ENCODE measurements around the gene MACF1.
"Not testable (repeated sequence)": the region's sequence is repeated elsewhere in the genome, so short reads cannot be mapped to it uniquely, and the experiment has no call there.

The MACF1 gene, protein sequence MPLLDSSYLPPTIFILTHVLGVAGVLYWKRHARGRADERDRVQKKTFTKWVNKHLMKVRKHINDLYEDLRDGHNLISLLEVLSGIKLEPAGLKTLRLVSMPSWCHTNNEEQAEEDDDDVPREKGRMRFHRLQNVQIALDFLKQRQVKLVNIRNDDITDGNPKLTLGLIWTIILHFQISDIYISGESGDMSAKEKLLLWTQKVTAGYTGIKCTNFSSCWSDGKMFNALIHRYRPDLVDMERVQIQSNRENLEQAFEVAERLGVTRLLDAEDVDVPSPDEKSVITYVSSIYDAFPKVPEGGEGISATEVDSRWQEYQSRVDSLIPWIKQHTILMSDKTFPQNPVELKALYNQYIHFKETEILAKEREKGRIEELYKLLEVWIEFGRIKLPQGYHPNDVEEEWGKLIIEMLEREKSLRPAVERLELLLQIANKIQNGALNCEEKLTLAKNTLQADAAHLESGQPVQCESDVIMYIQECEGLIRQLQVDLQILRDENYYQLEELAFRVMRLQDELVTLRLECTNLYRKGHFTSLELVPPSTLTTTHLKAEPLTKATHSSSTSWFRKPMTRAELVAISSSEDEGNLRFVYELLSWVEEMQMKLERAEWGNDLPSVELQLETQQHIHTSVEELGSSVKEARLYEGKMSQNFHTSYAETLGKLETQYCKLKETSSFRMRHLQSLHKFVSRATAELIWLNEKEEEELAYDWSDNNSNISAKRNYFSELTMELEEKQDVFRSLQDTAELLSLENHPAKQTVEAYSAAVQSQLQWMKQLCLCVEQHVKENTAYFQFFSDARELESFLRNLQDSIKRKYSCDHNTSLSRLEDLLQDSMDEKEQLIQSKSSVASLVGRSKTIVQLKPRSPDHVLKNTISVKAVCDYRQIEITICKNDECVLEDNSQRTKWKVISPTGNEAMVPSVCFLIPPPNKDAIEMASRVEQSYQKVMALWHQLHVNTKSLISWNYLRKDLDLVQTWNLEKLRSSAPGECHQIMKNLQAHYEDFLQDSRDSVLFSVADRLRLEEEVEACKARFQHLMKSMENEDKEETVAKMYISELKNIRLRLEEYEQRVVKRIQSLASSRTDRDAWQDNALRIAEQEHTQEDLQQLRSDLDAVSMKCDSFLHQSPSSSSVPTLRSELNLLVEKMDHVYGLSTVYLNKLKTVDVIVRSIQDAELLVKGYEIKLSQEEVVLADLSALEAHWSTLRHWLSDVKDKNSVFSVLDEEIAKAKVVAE (N-terminal part only)

DNA sequence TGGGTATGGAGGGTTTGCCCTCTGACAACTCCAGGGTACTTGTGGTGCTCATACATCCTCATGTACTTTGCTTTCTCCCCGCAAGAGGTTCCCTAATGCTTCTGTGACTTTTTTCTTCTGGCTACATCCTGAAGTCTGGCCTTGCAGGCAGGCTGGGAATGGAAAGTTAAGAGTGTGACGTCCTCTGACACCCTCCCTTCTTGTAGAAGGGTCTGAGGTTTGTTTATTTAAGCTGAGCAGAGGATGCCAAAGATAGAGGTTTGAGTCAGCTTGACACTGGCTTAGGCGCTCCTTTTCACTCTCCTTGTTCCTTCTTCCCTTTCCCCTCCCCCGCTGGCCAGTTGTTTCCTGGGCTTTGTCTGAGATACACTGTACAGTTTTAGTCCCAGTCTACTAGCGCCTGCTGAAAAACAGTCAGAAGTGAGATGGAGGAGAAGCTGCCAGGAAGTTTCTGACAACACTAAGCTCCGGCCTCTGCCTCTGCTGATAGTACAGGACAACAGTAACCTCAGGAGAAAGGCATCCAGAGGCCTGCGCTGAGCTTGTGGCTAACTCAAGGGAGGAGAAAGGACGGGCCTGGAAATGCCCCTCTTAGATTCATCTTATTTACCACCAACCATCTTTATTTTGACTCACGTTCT, at the start of gene MACF1:
TSS of gene MACF1 (plus strand) at position 255 of the 641 bp plus-strand sequence. CDS start at position 583, 328 bp downstream.
- no peak for DNase-seq

DNA sequence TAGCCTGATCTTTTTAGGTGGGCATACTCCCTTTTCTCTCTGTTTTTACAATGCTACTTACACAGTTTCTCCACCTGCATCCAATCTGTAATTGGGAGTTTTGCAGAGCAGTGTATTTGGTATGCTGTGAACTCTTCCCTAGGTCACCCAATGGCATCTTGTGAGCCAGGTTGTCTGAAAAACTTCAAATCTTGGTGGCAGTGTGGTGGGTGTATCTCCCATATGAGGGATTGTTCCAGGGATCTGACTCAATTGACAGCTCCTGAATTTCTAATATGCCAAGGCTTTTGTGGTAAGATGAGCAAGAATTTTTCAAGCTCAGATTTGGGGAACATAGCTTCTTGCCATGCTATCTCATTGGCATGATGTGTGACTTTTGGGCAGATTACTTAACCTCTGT, 47.2 kb upstream of the MACF1 start:
- DNase-seq: no peak

DNA sequence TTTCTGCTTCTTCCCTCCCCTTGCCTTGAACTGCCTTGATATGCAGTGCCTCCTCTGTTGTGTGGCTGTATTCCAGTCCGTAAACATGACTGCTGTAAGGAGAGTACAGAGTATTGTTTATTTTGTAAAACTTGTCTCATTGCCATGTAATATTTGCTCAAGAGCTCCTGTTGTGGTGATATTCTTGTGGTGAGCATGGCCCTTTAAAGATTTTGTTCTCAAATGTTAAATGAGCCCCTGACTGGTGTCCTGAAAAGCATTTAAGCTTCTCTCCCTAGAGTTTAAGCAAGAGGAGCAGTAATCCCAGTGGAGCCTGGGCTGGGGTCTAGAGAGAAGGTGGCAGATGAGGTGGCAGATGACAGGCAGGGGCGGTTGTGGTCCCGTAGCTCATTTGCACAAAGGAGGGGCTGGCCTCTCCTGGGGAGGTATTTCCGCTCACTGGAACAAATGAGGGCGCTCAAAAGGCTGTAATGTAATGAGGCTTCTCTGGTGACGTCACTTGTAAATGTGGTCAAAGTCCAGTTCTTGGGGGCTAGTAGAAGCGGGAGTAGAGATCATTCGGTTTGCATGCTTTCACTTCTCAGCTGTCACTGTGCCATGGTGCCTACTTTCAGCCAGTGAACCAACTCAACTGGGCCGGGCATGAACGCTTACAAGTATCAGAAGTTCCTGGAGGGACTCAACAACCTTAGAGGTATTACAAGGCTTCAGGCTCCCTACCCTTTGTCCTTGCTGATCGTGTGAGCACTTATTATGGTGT, 46.0 kb upstream of the MACF1 start:
- no peak for DNase-seq

DNA sequence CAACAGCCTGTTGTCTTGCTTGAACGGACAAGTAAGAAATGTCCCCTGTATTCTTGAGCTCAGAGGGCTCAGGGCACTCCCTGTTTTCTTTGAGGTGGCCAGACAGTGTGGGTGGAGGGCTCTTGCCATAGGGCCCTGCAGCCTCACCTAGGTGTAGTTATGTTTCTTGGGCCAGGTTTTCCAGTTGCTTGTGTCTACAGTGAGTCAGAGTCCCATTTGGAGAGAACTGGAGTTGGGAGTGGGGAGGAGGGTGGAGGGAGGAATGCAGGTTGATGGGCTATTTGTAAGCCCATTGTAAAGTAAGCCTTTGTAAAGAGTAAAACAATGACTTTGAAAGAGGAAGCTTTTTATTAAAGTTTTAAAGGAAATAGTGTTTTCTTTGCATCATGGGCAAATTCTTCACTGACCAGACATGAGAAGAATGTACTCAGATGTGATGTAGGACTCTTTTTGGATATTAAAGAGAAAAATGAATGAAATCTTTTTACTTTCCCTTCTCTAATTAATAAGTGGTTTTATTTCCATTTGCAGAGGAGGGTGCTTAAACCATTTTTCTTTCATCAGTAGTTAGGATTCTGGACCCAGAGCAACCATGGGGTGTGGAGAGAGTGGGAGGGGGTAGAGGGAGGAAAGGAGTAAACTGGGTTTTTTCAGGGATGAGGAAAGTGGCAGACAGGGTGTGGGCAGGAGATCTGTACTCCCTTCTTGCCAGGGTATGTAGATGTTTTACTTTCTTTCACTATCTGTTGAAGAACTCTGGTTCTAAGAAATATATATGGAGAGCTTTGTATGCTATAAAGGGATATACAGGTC, 45.1 kb upstream of the MACF1 start:
- DNase-seq: no peak

DNA sequence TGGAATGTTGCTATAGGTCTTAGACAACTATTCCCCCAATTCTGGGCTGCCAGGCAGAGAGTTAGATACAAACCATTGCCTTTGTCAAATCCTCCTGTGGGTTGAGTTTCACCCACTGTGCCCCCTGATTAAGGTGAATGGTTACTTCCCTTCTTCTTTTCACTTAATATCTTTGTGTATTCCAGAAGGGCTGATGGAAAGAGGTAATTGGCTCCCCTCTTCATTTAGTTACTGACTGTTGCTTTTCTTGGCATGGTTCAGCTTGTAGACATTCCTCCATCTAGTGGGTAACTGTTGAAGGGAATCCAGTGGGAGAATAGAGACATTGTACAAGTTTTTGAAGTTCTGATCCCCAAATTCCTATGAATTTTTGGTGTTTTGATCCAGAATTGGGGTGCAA, 43.8 kb upstream of the MACF1 start:
- no peak for DNase-seq

DNA sequence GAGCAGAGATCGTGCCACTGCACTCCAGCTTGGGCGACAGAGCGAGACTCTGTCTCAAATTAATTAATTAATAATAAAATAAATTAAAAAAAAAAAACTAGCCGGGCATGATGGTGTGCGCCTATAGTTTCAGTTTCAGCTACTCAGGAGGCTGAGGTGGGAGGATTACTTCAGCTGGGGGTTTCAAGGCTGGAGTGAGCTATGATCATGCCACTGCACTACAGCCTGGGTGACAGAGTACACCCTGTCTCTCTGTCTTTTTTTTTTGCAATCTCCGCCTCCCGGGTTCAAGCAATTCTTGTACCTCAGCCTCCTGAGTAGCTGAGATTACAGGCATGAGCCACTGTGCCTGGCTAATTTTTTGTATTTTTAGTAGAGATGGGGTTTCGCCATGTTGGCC, 42.7 kb upstream of the MACF1 start:
- not testable (repeated sequence) for DNase-seq

DNA sequence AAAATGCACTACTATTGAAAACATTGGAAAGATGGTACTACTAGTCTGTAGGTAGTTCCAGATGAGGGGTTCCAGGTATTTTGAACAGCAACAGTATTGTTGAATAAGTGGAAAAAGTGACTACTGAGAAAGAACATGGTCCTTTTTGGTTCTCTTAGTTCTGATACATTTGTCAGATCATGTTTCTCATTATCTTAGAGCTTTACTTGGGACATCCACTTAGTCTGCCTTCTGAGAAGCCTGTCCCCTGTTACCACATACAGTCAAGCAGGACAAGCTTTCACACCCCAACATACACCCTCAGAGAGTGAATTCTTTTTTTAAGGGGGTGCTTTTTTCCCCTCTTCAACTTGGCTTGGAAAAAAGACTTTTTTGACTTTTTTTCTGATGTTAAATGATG, 41.0 kb upstream of the MACF1 start:
- no peak for DNase-seq

DNA sequence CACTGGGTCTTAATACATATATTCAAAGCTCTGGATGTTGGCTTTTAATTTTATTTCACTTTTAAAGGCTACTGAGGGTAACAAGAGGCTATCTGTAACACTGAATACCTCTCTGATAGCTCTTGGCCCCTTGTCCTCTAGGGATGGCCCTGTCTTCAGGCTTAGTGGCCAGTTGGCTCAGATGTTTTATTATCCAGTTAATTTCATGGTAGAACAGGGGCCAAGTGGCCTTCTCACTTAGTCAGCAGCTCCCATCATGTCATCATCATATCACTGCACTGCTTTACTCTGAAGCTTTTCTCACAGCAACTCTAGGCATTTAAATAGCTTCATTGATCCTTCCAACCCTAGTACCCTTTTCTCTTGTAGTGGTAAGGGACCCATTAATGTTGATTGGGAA, 40.2 kb upstream of the MACF1 start:
- DNase-seq: no peak

DNA sequence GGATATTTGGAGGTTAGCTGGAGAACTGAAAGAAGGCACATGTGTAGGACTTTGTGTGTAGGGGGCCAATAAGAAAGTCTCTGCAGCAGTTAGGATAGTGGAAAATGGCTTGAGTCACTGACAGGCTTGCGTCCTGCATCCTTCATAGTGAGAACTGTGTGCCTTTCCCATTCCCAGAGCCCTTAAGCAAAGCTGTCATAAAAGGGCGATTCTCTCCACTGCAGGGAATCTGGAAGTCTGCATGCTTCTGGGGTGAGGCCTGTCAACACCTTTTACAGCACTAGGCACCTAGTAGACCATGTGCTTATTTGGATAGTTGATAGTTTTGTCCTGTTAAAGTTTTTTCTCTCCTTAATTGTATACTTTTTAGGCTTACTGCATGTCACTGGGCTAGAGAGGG, 39.4 kb upstream of the MACF1 start:
- no peak for DNase-seq

DNA sequence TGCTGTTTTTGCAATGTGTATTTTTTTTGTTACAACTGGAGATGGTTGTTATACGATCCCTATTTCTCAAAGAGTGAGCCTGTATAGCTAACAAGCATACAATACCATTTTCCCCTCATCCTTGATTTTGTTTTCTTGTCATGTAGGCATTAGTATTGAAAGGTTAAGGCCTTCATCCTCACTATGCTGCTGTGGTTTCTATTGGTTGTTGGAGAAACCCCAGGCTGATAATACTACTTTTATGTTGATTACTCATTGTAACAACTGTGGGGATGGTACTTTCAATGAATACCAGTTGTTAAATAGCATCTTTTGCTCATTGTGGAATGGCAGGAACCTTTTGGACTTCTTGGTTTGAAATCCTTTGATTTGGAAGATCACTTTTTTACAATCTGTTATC, 39.0 kb upstream of the MACF1 start:
- no peak for DNase-seq

DNA sequence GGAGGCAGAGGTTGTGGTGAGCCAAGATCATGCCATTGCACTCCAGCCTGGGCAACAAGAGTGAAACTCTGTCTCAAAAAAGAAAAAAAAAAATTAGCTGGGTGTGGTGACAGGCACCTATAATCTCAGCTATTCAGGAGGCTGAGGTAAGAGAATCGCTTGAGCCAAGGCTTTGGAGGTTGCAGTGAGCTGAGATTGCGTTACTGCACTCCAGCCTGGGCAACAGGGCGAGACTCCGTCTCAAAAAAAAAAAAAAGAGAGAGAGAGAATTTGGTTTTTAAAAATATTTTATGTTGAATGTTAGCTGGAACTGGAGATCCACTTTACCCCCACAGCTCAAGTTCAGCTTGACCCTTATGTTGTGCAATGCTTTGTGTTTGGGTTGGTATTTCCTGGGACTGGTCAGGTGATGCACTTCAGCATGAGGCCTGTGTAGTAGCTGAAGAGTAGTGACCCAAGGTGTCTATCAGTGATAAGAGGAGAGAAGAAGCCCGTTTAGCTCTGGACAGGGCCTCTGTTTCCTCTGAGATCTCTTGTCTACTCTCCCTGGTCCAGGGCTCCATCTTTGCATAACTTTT, 36.8 kb upstream of the MACF1 start:
- no peak for DNase-seq

DNA sequence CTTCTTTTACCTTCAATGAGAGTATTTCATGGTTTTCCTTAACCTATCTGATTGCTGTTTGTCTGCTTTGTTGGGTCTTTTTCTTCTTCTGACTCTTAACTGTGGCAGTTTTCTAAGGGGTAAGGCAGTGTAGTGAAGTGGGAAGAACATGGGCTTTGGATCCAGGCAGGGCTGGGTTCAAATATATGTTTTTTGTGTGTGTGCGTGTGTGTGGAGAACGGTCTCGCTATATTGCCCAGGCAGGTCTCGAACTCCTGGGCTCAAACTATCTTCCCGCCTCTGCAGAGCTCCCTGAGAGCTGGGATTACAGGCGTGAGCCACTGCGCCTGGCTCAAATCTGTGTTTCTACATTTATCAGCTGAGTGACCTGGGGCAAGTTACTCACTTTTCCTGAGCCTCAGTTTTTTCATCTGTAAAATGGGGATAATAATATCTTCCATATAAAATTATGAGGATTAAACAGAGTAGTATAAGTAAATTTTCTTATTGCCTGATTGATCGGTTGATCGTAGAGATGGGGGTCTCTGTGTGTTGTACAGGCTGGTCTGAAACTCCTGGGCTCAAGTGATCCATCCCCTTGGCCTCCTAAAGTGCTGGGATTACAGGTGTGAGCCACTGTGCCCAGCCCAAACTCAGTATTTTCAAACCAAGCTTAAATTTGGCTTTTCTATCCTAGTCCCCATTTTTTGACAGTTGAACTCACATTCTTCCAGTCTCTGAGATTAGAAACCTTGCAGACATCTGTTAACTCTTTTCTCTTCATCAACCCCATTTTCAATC, 36.0 kb upstream of the MACF1 start:
- no peak for DNase-seq

DNA sequence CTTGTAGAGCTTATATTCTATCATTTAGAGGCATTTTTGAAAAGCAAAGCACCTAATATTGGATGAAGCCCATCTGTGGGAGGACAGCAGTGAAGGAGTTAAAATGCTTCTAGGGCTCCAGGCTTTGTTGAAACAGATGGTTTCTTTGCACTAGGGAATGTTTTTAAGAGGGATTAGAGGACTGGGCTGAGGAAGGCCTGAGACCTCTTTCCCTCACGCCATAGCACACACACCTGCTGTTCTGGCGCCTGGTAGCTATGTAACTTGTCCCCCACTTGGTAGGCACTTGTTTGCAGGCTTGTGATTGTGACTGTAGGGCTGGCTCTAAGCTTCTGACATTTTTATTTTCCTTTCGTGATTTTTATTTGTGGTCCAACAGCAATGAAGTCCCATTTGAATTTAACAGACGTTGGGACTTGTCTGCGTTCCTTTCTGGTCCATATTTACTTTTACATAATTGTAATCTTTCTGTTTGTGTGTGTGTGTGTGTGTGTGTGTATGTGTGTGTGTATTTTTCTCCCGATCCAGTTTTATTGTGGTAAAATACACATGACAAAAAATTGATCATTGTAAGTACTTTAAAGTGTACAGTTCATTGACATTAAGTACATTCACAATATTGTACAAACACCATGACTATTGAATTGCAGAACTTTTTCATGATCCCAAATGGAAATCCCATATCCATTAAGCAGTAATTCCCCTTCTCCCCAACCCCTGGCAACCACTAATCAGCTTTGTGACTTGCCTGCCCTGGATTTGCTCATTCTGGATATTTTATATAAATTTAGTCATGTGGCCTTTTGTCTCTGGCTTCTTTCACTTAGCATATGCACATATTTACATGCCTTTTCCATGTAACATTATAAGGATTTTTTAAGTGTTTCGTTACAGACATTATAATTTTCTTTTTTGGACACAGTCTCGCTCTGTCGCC, 33.5 kb upstream of the MACF1 start:
- DNase-seq: no peak

DNA sequence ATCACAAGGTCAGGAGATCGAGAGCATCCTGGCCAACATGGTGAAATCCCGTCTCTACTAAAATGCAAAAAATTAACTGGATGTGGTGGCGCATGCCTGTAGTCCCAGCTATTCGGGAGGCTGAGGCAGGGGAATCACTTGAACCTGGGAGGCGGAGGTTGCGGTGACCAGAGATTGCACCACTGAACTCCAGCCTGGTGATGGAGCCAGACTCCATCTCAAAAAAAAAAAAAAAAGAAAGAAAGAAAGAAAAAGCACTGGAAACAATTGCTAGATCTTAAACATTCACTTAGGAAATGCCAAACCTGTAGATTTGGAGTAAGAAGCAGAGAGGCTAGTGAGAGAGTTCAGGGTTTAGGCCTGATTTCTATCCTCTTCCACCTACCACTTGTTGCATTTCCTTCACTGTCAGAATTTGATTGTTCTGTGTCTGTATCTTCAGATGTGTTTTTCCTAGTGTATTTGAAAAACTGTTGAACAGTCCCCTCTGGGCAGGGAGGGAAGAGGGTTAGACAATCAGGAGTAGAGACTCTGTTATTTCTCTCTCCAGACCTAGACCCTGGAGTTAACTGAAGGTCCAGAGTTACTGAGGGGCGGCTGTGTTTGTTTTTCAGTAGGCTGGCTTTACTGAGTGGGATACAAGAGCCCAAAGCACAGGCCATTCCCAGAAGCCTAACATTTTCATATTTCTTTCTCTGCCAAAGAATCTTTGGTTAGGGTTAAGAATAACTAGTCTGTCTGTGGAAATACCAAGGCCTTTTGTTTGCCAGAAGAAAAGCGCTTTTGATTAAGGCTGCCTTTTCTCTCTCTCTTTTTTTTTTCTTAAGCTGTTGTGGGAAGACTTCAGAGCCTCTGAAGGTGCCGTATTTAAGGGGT, 31.1 kb upstream of the MACF1 start:
- no peak for DNase-seq

DNA sequence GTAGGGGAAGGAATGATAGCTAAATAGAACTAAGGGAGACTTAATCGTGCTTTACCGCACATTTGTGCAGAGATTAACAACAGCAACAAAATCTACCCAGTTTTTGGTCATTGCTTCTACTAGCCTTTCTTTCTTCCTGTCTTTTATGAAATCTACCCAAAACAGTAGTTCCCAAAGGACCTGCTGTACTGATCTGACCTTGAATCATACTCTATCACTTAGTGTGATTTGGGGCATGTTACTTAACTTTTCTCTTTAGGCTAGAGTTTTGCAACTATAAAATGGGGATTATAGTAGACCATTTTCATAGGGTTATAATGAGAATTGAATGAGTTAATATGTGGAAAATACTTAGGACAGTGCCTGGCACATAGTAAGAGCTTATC, 30.5 kb upstream of the MACF1 start:
- no peak for DNase-seq

DNA sequence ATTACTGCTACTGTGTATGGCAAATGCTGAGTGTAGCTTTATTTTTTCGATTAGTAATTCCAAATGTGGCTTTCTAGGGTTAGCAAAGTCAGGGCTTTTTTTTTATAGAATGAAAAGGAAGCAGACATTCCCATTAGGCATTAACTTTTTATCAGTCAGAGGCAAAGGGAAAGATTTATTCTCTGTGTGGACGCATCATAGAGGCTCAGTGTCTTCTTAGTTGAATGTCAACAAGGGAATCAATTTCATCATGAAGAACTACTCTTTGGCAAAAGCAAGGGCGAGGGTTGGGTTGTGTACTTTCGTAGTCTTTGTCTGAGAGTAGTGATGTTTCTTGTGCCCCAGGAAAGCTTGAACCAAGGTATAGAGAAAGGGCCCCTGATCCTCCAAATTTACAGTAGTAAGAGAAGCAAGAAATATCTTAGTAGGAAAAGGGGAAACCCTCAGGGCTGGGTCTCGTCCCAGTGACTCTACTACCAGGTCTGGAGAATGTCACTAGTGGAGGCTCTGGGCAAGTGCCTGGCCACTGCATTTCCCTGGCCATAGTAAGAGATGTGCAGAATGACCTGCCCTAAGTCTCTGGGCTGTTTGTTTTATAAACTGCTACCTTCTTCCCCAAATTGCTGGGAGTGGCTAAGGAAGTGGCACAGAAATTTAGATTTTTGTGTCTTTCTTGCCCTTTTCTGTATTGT, 30.0 kb upstream of the MACF1 start:
- DNase-seq: no peak

DNA sequence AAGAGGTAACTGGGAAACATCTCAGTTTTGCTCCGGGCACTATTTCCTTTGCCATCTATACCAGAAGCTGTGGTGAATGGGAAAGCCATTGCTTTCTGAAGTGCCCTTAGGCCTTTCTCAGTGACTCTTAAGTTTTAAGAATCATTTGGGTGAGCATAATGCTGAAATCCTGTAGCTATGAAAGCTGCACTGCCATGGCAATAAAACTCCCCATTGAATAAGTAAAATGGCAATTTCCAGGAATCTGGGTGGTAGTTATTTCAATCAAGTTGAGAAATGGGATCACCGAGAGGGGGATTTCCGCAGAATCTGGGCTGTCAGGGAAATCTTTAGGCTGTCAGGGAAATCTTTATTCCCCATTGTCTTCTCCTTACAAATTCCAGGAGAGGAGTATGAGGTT, 26.8 kb upstream of the MACF1 start:
- no peak for DNase-seq
